Omental fat pad (tissue), 4 donors: ENCODE measurements around the gene CASP8. TPM values are rescaled to one million over a fixed set of nuclear protein-coding genes. Genes with fewer than 3 reads are reported as not detected.

ENCODE experiments used
- ATAC-seq: fragments of 150-250 bp; one replicate; pipeline ENCODE4 v1.9.1; 2016; ENCODE audit warnings: mild to moderate bottlenecking, moderate library complexity; ENCODE audit not compliant: low FRiP score
- DNase-seq: peaks from one replicate; pipeline ENCODE4 v3.0.0-alpha.2; 2019; ENCODE audit warnings: low spot score
- total RNA-seq, 4 donors: library from RNA; depleted of rRNA; stranded (reverse); fragments of >200 nt; gene quantifications; one replicate each; pipeline ENCODE4 v1.1.0, GENCODE V29; 2016
- TF ChIP-seq, protein P1 (sequence below), 3 donors: fragments of 450-650 bp; IDR thresholded peaks; one replicate each; pipeline ENCODE4 v1.5.1; 2016 to 2017; ENCODE audit warnings: antibody characterized with exemption in 3 of 3, mild to moderate bottlenecking in 3 of 3, moderate library complexity in 2 of 3

Gene CASP8
- 10 to 100 TPM; 22.9 to 31.4 (median 26.5) TPM for total RNA-seq

DNA sequence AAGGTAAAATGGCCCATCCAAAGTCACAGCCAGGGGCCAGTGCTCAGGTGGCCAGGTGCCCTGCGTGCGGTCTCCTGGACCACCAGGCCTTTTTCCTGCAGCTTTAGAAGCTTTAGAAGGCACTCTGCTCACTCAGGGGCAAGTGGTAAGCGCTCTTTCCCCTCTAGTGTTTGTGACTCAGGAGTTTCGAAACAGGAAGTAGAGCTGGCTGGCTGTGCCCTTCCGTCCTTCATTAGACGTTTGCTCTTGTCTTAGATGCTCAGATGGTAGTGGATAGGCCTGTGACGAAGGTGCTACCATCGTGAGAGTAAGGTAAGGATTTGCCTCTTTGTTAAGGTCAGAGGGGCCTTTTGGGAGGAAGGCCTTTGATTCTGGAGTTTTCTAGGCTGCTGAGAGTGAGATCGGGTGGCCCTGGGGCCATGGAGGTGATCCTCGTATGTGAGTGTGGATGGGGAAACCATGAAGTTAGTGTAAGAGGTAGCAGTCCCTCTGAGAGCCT lies at the start of gene CASP8:
Gene CASP8, plus strand, starts transcription at position 235 of the 499 bp plus-strand sequence. CDS start 5,951 bp downstream, outside the sequence.
- TF ChIP-seq, protein P1, sequence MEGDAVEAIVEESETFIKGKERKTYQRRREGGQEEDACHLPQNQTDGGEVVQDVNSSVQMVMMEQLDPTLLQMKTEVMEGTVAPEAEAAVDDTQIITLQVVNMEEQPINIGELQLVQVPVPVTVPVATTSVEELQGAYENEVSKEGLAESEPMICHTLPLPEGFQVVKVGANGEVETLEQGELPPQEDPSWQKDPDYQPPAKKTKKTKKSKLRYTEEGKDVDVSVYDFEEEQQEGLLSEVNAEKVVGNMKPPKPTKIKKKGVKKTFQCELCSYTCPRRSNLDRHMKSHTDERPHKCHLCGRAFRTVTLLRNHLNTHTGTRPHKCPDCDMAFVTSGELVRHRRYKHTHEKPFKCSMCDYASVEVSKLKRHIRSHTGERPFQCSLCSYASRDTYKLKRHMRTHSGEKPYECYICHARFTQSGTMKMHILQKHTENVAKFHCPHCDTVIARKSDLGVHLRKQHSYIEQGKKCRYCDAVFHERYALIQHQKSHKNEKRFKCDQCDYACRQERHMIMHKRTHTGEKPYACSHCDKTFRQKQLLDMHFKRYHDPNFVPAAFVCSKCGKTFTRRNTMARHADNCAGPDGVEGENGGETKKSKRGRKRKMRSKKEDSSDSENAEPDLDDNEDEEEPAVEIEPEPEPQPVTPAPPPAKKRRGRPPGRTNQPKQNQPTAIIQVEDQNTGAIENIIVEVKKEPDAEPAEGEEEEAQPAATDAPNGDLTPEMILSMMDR (IDR thresholded peaks at IDR 0.05), result no peak
- ATAC-seq (no peak), DNase-seq (no peak)

DNA sequence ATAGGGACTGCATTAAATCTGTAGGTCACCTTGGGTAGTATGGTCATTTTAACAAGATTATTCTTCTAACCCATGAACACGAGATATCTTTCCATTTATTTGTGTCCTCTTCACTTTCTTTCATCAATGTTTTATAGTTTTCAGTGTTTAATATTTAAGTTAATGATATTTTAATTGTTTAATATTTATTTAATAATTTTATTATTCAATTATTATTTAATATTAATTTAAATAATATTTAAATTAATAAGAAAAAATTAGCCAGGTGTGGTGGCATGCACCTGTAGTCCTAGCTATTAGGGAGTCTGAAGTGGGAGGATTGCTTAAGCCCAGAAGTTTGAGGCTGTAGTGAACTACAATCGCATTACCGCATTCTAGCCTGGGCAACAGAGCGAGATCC lies 44.4 kb upstream of the CASP8 start:
- no peak for DNase-seq
- TF ChIP-seq, protein P1 (IDR thresholded peaks at IDR 0.05), result no peak

DNA sequence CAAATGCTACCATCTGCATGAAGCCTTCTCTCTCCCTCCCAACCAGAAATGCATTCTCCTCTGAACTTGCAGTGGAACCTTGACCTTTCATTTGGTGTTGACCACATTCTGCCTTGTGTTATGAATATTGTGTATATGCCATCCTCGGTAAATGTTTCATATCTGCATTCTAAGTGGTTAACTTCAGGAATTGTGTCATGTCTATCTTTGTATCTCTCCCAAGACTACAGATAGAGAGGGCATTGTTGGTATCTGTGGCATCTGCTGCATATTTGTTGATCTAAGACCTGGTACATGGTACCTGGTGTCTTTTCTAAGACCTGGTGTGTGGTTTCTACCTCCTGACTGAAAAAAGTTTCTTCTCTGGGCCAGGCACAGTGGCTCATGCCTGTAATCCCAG lies 43.4 kb upstream of the CASP8 start:
- TF ChIP-seq, protein P1 (IDR thresholded peaks at IDR 0.05), result no peak
- DNase-seq (no peak), ATAC-seq (no peak)

More for the DNA sequence above, 44.4 kb upstream of the CASP8 start:
- no peak for ATAC-seq

DNA sequence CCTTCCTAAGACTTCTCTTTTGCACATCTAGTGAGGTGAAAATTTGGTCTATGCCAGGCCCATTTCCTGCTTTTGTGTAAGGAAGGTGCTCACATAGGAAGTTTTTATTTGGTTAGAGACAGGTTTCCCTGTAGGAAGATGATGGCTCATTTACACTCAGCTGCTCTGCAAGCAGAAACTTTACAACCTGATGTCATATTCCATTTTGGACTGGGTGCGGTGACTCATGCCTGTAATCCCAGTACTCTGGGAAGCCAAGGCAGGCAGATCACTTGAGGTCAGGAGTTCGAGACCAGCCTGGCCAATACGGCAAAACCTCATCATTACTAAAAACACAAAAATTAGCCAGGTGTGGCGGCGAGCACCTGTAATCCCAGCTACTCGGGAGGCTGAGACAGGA lies 41.6 kb upstream of the CASP8 start:
- peak; percentile 11 for ATAC-seq
- DNase-seq, result no peak
- TF ChIP-seq, protein P1 (IDR thresholded peaks at IDR 0.05), result no peak

DNA sequence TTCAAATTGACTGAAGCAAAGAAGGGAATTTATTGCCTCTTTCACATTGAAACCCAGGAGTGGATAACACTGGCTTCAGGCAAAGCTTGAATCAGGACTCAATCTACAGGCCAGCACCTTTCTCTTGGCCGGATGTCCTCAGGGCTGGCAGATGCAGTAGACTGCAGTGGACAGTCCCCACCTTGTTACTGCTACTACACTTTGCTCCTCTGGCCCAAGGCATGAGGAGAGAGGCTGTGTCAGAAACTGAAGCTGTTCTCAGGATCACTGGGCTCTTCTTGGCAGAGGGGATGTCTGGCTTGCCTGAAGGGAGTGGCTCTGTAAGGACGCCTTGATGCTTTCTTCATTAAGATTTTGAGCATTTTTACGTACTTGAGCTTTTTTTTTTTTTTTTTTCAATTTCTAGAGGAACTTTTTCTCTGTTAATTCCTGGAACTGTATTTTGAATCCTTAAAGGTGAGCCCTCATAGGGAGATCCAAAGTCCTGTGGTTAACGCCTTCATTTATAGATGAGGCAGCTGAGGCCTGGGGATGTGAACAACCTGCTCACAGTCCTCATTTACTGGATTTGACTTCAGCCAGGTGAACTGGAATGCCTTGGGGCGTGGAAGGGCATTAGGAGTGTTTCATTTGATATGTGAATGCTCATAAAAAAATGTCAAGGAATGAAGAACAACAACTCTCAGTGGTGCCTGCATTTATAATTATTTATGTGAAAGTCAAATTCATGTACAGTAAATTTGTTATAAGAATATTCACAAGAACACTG lies 40.8 kb upstream of the CASP8 start:
- ATAC-seq (no peak), DNase-seq (no peak)
- TF ChIP-seq, protein P1 (IDR thresholded peaks at IDR 0.05), result no peak

DNA sequence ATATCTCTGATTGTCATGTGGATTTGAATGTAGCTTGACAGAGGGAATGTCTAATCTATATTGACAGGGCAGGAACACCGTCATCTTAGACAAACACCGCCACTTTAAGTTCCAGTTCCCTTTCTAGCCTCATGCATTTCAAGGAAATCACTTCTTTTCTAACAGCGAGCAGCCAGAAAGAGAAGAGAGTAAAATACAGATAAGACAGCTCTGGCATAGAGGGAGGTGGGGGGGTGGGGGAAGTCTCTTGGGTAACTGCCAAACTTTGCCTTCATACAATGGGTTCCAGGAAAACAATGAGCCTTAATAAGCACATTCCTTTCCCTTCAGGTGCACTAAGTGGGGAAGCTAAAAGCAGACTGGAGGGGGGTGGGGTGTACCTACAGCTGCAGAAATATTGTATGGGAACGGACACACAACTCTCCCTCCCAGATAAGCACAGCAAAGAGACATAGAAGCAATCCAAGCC lies 40.2 kb upstream of the CASP8 start:
- DNase-seq (no peak), ATAC-seq (no peak)
- TF ChIP-seq, protein P1 (IDR thresholded peaks at IDR 0.05), result no peak
